Fibroblast of lung (primary cell): ENCODE results near the gene OR2T27. TPM values are rescaled to one million over a fixed set of nuclear protein-coding genes. Genes with fewer than 3 reads are reported as not detected.
"Not testable (repeated sequence)": the region's sequence is repeated elsewhere in the genome, so short reads cannot be mapped to it uniquely, and the experiment has no call there.

Experiments used
- DNase-seq, 2 donors: peaks; one replicate each; pipeline versions ENCODE4 v3.0.0 to v3.0.0-alpha.2; 2010; ENCODE audit warnings: low read depth in 2 of 2
- H2AFZ ChIP-seq: 2 replicates; pipeline ENCODE4 v1.5.1; 2012; ENCODE audit warnings: low read length, control low read depth, inconsistent platforms
- H3K27ac ChIP-seq: 2 replicates; pipeline ENCODE4 v1.5.1; 2011; ENCODE audit warnings: low read length, control low read depth; ENCODE audit not compliant: insufficient read depth
- H3K27me3 ChIP-seq: 2 replicates; pipeline ENCODE4 v1.5.1; 2011; ENCODE audit warnings: mild to moderate bottlenecking, low read length; ENCODE audit not compliant: control insufficient read depth, insufficient read depth
- H3K36me3 ChIP-seq: 2 replicates; pipeline ENCODE4 v1.5.1; 2011; ENCODE audit warnings: low read length; ENCODE audit not compliant: control insufficient read depth, insufficient read depth
- H3K4me1 ChIP-seq: 2 replicates; pipeline ENCODE4 v1.5.1; 2011; ENCODE audit warnings: low read length; ENCODE audit not compliant: control insufficient read depth, insufficient read depth; ENCODE audit errors: extremely low read depth
- H3K4me2 ChIP-seq: 2 replicates; pipeline ENCODE4 v1.5.1; 2011; ENCODE audit warnings: low read length, control low read depth; ENCODE audit not compliant: insufficient read depth; ENCODE audit errors: extremely low read depth
- H3K4me3 ChIP-seq, 4 experiments: fragments of 200-600 bp in 1 of 4; sonication (generic) in 1 of 4; replicated peaks in 1 of 4; 2 replicates each; pipeline ENCODE4 v1.5.1; 2011 to 2016; ENCODE audit warnings: low read length in 4 of 4, low read depth in 3 of 4, mild to moderate bottlenecking in 3 of 4, control low read depth in 2 of 4, inconsistent platforms in 1 of 4, mixed read lengths in 1 of 4; ENCODE audit not compliant: insufficient read depth in 1 of 4; ENCODE audit errors: control extremely low read depth in 1 of 4
- H3K79me2 ChIP-seq: 2 replicates; pipeline ENCODE4 v1.5.1; 2012; ENCODE audit warnings: mild to moderate bottlenecking, low read length, inconsistent platforms; ENCODE audit not compliant: control insufficient read depth, insufficient read depth
- H3K9ac ChIP-seq: 2 replicates; pipeline ENCODE4 v1.5.1; 2011; ENCODE audit warnings: mild to moderate bottlenecking, low read length, control low read depth; ENCODE audit not compliant: insufficient read depth
- H3K9me3 ChIP-seq: 2 replicates; pipeline ENCODE4 v1.5.1; 2012; ENCODE audit warnings: low read depth, low read length; ENCODE audit not compliant: control insufficient read depth, insufficient read depth
- H4K20me1 ChIP-seq: 2 replicates; pipeline ENCODE4 v1.5.1; 2011; ENCODE audit warnings: low read length; ENCODE audit not compliant: control insufficient read depth, insufficient read depth; ENCODE audit errors: extremely low read depth
- CTCF ChIP-seq, 2 donors: IDR thresholded peaks in 1 of 2; conservative IDR thresholded peaks in 1 of 2; 1 replicate in 1 of 2; 2 replicates in 1 of 2; pipeline ENCODE4 v1.5.1; 2011 to 2012; ENCODE audit warnings: low read length in 2 of 2, control low read depth in 1 of 2, inconsistent platforms in 1 of 2, low read depth in 1 of 2, mild to moderate bottlenecking in 1 of 2
- EZH2 ChIP-seq: IDR thresholded peaks from 2 replicates; pipeline ENCODE4 v1.5.1; 2012; ENCODE audit warnings: low read length, control low read depth, mild to moderate bottlenecking; ENCODE audit errors: missing control alignments
- polyA plus RNA-seq, 2 donors: library from polyadenylated mRNA; depleted of rRNA in 1 of 2; stranded (reverse) in 1 of 2; unstranded in 1 of 2; fragments of >200 nt; gene quantifications; 2 replicates each; pipeline ENCODE4 v1.2.1, GENCODE V29; 2011 to 2012; ENCODE audit warnings: missing spikeins in 1 of 2
- total RNA-seq: library from RNA; depleted of rRNA; stranded (reverse); fragments of >200 nt; gene quantifications from 2 replicates; pipeline ENCODE4 v1.2.1, GENCODE V29; 2014

Gene OR2T27
- total and polyA plus RNA-seq, 2 donors (not counting 1 experiment from before 2014, with no cell fraction given) = not detected

DNA sequence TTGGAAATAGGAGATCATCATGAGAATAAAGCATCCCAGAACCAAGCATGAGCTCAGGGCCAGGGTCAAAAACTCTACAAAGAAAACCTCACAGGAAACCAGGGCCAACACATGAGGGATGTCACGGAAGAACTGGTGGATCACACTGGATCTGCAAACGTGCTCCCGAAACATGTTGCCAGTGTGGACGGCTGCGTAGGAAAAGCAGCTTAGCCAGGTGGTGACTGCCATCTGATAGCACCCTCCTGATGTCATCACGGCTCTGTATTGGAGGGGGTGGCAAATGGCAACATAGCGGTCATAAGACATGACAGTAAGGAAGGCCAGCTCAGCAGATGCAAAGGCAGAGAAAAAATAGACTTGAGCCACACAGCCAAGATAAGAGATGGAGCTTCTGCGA is 26.3 kb upstream of the OR2T27 start:
- Histone ChIP-seq H3K9me3 (no peaks in the 10 kb centered on the region), H3K36me3 (no peaks in the 10 kb centered on the region), H3K4me3 (no peak overlapping the region), H3K9ac (no peak overlapping the region), H4K20me1 (no peaks in the 10 kb centered on the region), H2AFZ (no peak overlapping the region), H3K4me2 (no peak overlapping the region), H3K27ac (no peak overlapping the region), H3K4me1 (no peaks in the 10 kb centered on the region), H3K27me3 (no peaks in the 10 kb centered on the region), H3K79me2 (no peaks in the 10 kb centered on the region)
- no peak for TF ChIP-seq EZH2
- TF ChIP-seq CTCF (conservative IDR thresholded peaks at IDR 0.05 in 1 of 2, IDR thresholded peaks at IDR 0.05 in 1 of 2; ENCODE audit: low read depth in 1 of 2, low read length in 2 of 2) = no peak
- DNase-seq = no peak

DNA sequence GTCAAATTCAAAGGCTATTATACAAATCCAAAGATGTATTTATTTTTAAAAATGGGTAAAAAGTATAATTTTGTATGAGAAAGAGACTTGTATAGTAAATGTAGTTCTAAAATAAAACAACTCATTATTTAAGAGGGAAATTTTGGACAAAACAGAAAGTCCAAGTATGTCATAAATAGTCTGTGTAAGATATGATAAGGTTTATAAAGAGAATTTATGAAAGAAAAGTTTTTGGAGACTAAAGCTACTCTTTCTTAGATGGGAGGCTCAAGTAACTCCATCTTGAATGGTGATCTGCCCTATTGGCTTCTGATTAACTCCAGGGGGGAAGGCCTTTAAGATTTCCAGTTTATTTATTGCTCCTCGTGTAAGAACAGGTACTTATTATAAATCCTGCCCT is 14.7 kb upstream of the OR2T27 start:
- TF ChIP-seq CTCF (conservative IDR thresholded peaks at IDR 0.05 in 1 of 2, IDR thresholded peaks at IDR 0.05 in 1 of 2; ENCODE audit: low read depth in 1 of 2, low read length in 2 of 2) (no peak), EZH2 (no peak)
- no peak overlapping the region for H2AFZ ChIP-seq

GRCh38 chr1:248663453-248664328 is 8.4 kb upstream of the OR2T27 start:
- H3K4me3 ChIP-seq, H3K27ac ChIP-seq: not testable (repeated sequence)

More for the DNA sequence above, 14.7 kb upstream of the OR2T27 start:
- Histone ChIP-seq H3K4me1 (no peaks in the 10 kb centered on the region), H3K4me2 (no peak overlapping the region), H3K27ac (no peak overlapping the region), H3K36me3 (no peaks in the 10 kb centered on the region), H4K20me1 (no peaks in the 10 kb centered on the region), H3K9ac (no peak overlapping the region), H3K79me2 (no peaks in the 10 kb centered on the region), H3K4me3 (no peak overlapping the region), H3K9me3 (no peaks in the 10 kb centered on the region), H3K27me3 (no peaks in the 10 kb centered on the region)
- DNase-seq = peak in 1 of 2 donors; percentile 0

DNA sequence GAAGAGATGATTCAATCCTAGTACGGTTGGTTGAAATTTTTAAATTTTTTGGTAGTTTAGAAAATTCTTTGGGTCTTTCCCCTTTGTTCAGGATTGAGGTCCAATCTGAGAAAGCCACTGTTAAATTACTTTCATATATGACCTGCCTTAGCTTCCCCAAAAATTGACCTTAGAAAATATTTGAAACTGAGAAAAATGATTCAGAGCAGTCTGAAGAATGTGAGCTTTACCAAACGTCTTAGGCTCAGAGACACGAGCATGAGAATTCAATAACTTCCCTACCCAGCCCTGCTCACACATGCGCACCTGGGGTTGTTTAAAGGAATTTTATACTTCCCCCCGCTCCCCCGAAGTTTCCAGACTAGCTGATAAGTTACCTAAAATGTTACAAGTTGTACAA is 1.5 kb upstream of the OR2T27 start:
- H4K20me1 ChIP-seq, H2AFZ ChIP-seq, H3K27me3 ChIP-seq, H3K9me3 ChIP-seq, H3K27ac ChIP-seq, H3K4me3 ChIP-seq, DNase-seq, H3K9ac ChIP-seq, H3K4me2 ChIP-seq, H3K4me1 ChIP-seq, H3K36me3 ChIP-seq, H3K79me2 ChIP-seq: not testable (repeated sequence)

More at GRCh38 chr1:248663453-248664328, 8.4 kb upstream of the OR2T27 start:
- H3K36me3 ChIP-seq, H3K9ac ChIP-seq, H3K27me3 ChIP-seq, H4K20me1 ChIP-seq, H3K79me2 ChIP-seq, H3K4me1 ChIP-seq, H3K4me2 ChIP-seq, H2AFZ ChIP-seq, DNase-seq, H3K9me3 ChIP-seq: not testable (repeated sequence)

GRCh38 chr1:248648770-248649536 is 6.4 kb downstream of the OR2T27 start:
- not testable (repeated sequence) for H3K27me3 ChIP-seq, H3K79me2 ChIP-seq, H3K27ac ChIP-seq, H3K4me3 ChIP-seq, H3K4me2 ChIP-seq, H3K4me1 ChIP-seq, H2AFZ ChIP-seq, H3K36me3 ChIP-seq, H4K20me1 ChIP-seq, H3K9me3 ChIP-seq, H3K9ac ChIP-seq, DNase-seq
